PFSK-1 (cell line): Measurements from ENCODE around the gene HIVEP1.

Experiments used
- FOXP2 ChIP-seq: optimal IDR thresholded peaks from 2 replicates; pipeline ENCODE3; 2011; ENCODE audit warnings: borderline replicate concordance, control low read depth, inconsistent platforms; ENCODE audit not compliant: insufficient read depth; ENCODE audit errors: extremely low read length, extremely low read depth
- POLR2AphosphoS5 ChIP-seq: IDR thresholded peaks from 2 replicates; pipeline ENCODE4 v1.6.1; 2012; ENCODE audit warnings: low read depth, mild to moderate bottlenecking, control low read depth, low read length, moderate library complexity
- SIN3A ChIP-seq: IDR thresholded peaks from 2 replicates; pipeline ENCODE4 v1.6.1; 2012; ENCODE audit warnings: mild to moderate bottlenecking, low read length, moderate library complexity, borderline replicate concordance; ENCODE audit not compliant: insufficient read depth
- TAF1 ChIP-seq: IDR thresholded peaks from 2 replicates; pipeline ENCODE4 v1.6.1; 2012; ENCODE audit warnings: low read length, control low read depth, borderline replicate concordance; ENCODE audit not compliant: insufficient read depth
- TF ChIP-seq, protein P1 (sequence below), 2 experiments: IDR thresholded peaks; 2 replicates each; pipeline versions ENCODE4 v1.6.1 to v1.8.0; 2011 to 2012; ENCODE audit warnings: low read depth in 2 of 2, low read length in 2 of 2, control low read depth in 1 of 2, inconsistent platforms in 1 of 2, mild to moderate bottlenecking in 1 of 2, moderate library complexity in 1 of 2; ENCODE audit not compliant: insufficient read depth in 1 of 2

HIVEP1 gene

DNA sequence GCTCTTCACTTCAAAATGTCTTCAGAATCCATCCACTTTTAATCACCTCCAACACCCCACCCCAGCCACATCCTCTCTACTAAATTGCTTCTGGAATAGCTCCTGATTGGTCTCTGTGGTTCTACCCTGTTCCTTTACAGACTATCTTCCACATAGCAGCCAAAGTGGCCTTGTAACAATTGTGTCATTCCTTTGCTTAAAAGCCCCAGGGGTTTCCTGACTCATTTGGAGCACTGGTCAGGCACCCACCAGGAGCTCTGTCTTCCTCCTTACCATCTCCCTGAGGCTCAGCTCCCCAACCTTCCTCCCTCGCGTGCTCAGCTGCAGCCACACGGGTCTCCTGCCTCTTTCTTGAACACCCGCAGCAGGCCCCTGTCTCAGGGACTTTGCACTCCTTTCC, 126.8 kb downstream of the HIVEP1 start:
- TF ChIP-seq TAF1, result no peak
- TF ChIP-seq, protein P1, sequence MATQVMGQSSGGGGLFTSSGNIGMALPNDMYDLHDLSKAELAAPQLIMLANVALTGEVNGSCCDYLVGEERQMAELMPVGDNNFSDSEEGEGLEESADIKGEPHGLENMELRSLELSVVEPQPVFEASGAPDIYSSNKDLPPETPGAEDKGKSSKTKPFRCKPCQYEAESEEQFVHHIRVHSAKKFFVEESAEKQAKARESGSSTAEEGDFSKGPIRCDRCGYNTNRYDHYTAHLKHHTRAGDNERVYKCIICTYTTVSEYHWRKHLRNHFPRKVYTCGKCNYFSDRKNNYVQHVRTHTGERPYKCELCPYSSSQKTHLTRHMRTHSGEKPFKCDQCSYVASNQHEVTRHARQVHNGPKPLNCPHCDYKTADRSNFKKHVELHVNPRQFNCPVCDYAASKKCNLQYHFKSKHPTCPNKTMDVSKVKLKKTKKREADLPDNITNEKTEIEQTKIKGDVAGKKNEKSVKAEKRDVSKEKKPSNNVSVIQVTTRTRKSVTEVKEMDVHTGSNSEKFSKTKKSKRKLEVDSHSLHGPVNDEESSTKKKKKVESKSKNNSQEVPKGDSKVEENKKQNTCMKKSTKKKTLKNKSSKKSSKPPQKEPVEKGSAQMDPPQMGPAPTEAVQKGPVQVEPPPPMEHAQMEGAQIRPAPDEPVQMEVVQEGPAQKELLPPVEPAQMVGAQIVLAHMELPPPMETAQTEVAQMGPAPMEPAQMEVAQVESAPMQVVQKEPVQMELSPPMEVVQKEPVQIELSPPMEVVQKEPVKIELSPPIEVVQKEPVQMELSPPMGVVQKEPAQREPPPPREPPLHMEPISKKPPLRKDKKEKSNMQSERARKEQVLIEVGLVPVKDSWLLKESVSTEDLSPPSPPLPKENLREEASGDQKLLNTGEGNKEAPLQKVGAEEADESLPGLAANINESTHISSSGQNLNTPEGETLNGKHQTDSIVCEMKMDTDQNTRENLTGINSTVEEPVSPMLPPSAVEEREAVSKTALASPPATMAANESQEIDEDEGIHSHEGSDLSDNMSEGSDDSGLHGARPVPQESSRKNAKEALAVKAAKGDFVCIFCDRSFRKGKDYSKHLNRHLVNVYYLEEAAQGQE (IDR thresholded peaks at IDR 0.05; ENCODE audit: insufficient read depth in 1 of 2, low read depth in 2 of 2, low read length in 2 of 2), result no peak
- no peak for TF ChIP-seq POLR2AphosphoS5

DNA sequence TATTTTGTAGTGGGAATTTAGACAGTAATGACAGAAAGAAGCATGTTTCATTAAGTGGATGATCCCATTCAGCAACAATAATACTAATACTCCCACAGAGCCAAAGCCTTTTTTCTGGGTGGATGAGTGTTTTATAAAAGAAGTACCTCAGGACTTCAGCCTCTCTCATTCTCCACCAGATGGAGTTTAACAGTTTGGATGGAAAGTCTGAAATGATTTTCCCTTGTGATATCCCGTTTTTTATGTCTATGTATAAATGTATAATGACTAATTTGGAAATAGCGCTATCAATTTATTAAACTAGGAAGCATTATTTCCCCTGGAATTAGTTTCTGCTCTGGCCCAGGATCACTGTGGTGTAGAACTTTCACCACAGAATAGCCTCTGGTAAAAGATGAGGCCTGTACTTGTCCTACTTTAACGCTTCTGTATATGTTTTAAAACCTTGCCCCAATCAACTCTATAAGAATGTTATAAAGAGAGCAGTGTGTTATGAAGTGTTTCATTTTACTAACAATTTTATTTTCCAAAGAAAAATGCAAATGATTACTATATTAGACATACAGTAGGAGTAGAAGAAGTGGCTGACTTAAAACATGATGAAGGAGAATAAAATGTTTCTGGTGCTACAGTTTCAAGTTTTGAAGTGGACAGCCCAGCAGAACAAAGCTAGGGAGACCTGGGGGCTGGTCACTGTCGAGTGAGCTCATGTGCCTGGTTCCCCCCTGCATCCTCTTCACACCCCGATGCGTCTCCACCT, 135.6 kb downstream of the HIVEP1 start:
- TF ChIP-seq POLR2AphosphoS5 (no peak), SIN3A (no peak), TAF1 (no peak), FOXP2 (no peak)
- TF ChIP-seq, protein P1 (IDR thresholded peaks at IDR 0.05; ENCODE audit: insufficient read depth in 1 of 2, low read depth in 2 of 2, low read length in 2 of 2), result no peak

DNA sequence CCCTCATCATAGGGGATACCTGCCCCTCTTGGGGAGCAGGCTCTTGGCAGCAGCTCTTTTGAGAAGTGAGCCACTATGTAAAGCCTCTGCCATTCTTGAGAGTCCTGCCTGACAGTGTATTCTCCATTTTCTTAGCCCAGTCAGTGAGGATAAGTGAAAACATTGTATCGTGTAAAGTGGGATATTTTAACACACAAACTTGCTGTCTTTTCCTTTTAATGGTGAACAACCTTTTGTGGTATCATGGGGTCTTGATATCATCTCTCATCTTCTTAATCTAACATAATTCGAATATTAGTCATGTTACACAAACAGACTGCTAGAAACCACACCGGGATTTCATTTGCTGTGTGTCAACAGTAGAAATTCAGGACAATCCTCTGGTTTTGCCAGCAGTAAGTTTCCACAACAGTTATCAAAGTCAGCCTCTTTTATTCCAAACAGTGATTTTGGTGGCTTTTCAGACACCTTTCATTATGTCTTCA, 136.2 kb downstream of the HIVEP1 start:
- TF ChIP-seq, protein P1 (IDR thresholded peaks at IDR 0.05; ENCODE audit: insufficient read depth in 1 of 2, low read depth in 2 of 2, low read length in 2 of 2), result no peak
- TF ChIP-seq FOXP2, result no peak
- no peak for TF ChIP-seq TAF1
- TF ChIP-seq SIN3A, result no peak
- TF ChIP-seq POLR2AphosphoS5, result no peak

DNA sequence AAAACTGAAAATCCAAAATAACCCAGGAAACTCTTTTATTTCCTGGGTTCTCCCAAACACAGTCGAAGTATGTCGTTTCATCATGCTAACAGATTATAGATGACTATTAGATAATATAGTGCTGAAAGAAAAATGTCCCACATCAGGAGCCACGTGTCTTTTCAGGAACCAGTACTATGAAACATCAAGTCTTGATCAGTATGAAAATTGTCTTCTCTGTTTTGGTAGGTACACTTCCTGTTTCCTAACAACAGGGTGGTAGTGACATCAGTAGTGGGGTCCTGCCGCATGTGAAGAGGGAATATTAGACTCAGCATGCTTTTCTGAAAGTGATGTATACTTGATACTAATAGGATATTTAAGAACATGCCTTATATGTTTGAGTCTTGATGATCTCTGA, 136.7 kb downstream of the HIVEP1 start:
- TF ChIP-seq TAF1 (no peak), FOXP2 (no peak), SIN3A (no peak), POLR2AphosphoS5 (no peak)
- TF ChIP-seq, protein P1 (IDR thresholded peaks at IDR 0.05; ENCODE audit: insufficient read depth in 1 of 2, low read depth in 2 of 2, low read length in 2 of 2), result no peak

DNA sequence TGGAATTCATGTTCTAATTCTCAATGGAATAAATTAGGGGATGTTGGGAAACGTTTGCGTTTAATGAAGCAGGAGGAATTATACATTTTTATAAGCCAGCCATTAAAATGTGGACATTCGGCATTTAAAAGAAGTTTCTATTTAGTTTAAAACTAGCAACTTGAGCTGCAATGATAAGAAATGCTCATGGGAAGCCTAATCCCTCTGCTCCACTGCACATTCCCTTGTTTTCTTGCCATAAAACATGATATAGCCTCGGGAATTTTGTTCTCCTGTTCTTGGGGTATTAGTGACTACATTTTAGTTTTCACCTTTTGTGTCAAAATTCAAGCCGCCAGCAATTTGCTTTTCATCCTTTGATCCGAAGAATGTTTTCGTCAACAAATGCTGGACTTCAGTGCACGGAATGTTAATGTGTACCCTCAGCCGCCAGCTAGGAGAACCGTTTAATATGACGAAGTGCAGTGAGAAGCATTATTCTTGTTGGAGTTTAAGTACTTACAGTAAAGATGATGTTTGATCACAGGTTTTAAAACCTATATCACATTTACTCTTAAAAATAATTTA, 137.9 kb downstream of the HIVEP1 start:
- TF ChIP-seq TAF1 (no peak), SIN3A (no peak), POLR2AphosphoS5 (no peak), FOXP2 (no peak)
- TF ChIP-seq, protein P1 (IDR thresholded peaks at IDR 0.05; ENCODE audit: insufficient read depth in 1 of 2, low read depth in 2 of 2, low read length in 2 of 2), result no peak
